Measurements from ENCODE around the gene CENPT.
A peak's percentile ranks its signal among the peaks of the same experiment; 100 is the strongest.

The CENPT gene, protein sequence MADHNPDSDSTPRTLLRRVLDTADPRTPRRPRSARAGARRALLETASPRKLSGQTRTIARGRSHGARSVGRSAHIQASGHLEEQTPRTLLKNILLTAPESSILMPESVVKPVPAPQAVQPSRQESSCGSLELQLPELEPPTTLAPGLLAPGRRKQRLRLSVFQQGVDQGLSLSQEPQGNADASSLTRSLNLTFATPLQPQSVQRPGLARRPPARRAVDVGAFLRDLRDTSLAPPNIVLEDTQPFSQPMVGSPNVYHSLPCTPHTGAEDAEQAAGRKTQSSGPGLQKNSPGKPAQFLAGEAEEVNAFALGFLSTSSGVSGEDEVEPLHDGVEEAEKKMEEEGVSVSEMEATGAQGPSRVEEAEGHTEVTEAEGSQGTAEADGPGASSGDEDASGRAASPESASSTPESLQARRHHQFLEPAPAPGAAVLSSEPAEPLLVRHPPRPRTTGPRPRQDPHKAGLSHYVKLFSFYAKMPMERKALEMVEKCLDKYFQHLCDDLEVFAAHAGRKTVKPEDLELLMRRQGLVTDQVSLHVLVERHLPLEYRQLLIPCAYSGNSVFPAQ

DNA sequence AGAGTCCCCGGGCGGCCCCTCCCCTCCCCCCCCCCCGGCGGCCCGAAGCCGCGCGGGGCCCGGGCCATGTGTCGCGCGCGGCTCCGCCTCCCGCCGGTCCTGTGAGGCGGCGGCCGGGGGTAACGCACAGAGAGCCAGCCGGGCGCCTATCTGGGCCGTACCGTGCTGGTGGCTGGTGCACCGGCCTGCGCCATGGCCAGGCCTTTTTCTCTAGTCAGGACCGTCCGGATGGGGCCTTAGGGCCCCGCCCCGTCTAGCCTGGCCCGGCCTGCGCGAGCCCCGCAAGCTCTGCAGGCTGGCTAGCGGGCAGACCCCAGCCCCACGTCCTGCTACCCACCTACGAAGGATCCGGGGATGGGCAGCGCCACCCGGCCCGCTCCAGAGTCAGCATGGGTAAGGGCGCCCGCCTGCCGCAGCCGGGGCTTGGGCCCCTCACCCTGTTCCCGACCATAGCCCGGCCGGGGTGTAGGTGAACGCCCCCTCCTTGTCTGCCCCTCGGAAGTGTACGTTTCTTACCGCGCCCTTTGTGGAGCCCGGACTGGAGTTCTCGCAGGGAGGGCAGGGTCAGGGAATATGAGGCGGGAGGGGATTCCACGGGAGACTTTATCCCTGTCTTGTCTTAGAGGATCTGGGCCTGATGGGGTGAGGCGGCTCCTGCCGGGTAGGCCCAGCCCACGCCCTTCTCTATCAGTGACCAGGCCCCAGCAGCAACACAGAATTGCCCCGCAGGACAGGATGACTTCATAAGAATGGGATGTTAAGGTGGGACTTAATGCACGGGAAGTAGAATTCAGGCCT lies at the start of gene CENPT:
CENPT (minus strand) TSS at position 630 of the 798 bp plus-strand sequence. CDS start 13,834 bp downstream, outside the sequence.
- peak; percentile 80 for DNase-seq

DNA sequence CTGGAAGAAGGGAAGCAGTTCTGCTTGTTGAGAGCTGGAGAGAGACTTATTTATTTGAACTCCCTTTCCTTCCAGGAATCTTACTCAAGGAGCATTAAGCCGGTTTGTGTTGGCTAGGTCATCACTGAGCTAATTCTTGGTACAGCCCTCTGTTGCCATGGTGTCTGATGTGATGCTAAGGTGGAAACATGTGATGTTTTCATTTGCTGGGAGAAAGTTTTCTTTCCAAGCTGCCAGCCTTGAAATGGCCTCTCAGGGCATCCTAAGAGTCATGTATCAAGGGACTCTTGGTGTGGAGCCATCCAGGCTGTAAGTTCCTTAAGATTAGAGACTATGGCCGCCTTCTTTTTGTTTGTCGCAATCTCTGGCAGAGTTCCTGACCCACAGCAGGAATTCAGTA lies 49.7 kb upstream of the CENPT start:
- DNase-seq: no peak

DNA sequence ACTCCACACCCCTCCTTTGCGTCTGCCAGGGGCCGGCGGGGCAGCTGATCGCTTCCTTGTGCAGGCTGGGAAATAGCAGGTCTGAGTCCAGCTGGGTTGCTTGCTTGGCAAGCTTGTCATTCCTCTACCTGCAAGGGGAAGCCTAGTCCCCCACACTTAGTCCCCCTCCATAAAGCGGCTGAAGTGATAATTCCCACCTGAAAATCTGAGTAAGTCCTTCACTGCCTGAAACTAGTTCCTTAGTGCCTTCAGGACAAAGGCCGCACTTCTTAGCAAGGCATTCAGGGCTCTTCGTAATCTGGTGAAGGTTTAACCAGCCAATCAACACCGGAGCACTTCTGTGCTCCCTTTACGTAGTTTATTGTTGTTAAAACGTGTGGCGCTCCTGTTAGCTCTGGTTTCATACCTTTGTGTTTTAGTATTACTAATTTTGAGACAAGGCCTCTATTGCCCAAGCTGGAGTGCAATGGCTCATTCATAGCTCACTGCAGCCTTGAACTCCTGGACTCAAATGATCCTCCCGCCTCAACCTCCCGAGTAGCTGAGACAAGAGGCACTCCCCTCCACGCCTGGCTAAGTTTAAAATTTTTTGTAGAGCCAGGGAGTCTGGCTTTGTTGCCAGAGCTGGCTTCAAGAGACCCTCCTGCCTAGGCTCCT lies 46.4 kb upstream of the CENPT start:
- DNase-seq: no peak

DNA sequence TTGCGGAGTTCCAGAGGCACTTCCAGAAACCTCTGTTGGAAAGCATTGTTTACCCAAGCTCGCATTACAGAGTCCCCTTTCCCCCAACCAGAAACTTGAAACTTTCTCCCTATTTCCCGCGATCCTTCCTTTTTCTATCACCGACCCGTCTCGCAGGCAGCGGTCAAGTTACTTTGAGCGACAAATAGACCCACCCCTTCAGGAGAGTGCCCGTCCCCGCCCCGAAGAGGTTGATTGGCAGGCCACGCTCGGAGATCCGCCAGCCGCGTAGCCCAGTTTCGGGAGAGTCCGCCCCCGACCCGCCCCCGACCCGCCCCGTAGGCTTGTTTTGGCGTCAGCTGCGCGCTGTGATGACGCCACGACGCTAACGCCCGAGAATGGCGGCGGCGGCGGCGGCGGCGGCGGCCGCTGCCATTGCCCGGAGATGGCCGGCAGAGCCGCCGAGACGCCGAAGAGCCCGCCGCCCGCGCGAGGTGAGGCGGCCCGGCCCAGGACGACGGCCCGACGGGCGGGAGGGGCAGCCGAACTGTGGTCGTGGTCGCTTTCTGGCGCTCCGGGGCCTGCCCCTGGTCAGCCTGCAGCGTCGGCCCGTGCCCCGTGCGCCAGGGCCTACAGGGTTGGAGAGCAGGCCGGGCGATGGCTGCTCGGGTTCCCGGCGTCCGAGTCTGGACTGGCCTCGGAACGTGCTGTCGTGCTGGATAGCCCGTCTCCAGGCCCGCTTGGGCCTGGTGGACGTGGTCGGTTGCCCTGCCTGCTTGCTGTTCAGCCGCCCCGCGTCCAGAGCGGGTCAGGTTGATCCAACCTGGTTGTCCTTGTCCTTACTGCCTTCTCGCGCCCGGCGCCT lies 45.6 kb upstream of the CENPT start, which contains the start of gene PSKH1:
PSKH1 (plus strand) TSS at position 356 of the 844 bp plus-strand sequence. CDS start 15,496 bp downstream, outside the sequence.
- DNase-seq: peak; percentile 95

DNA sequence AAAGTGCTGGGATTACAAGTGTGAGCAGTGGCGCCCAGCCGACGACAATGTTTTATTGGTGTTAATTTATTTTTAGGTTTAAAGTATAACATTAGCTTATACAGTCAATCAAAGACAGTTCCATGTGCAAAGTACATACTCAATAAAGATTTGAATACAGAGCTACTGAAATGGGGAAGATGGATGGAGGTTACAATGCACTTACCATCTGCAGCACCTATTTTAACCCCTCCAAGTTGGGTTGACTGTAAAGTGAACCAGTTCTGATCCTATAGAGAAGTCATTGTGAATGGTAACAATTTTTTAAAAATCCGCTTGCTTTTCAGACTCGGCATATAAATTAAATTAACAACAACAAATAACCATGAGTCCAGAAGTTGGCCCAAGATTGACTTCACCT lies 44.9 kb upstream of the CENPT start:
- no peak for DNase-seq

DNA sequence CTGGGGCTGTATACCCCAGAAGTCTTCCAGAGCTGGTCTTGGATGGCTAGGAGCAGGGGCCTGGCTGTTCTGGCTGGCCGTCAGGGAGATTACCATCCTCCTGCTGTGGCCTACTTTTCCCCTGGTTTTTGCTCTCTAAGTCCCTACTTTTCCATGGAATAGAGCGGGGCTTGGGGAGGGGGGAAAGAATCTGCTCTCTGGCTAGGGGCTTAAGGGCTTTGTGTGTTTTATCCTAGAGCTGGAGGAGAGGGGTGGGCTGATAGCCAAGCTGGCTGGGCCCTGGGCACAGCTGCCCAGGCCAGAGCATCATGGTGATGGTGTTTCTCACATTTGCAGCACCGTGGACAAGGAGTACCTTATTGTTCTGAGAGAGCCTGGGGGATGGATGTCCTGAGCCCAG lies 40.8 kb upstream of the CENPT start:
- no peak for DNase-seq

DNA sequence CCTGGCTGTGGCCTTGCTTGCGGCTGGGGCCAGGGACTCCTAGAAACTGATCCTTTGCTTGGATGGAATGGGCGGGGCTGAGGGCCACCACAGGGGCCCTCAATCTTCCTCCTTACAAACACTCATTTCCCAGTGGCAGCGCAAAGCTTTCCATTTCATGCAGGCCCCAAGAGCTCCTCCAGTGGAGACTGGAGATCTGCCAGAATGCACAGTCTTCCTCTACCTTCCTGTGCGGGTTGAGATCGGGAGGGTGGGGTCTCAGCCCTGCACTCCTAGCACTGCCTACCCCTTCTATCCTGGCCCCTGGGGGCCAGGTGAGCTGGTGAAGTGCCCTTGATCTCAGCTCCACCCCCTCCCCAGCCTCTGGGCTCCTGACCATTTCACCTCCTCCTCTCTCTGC lies 38.9 kb upstream of the CENPT start:
- no peak for DNase-seq

DNA sequence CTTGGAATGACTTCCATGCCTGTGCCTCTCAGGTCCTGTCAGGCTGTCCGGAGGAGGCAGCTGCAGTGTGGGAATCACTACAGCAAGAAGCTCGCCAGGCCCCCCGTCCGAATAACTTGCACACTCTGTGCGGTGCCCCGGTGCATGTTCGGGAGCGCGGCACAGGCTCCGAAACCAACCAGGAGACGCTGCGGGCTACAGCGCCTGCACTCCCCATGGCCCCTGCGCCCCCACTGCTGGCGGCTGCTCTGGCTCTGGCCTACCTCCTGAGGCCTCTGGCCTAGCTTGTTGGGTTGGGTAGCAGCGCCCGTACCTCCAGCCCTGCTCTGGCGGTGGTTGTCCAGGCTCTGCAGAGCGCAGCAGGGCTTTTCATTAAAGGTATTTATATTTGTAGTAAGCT lies 38.5 kb upstream of the CENPT start:
- no peak for DNase-seq

DNA sequence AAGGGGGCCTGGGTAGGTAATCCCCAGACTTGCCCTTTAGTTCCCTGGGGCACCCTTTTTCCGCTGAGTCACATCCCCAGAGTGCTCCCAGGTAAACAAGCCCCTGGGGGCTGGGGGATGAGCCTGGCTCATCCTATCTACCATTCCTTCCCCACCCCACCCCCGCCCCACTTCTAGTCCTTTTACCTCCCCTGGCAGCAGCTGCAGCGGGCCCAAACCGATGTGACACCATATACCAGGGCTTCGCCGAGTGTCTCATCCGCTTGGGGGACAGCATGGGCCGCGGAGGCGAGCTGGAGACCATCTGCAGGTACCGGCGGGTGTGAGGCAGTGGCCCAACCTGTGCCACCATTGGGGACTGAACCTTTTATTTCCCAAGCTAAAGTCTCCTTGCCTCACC lies 38.1 kb upstream of the CENPT start:
- no peak for DNase-seq

DNA sequence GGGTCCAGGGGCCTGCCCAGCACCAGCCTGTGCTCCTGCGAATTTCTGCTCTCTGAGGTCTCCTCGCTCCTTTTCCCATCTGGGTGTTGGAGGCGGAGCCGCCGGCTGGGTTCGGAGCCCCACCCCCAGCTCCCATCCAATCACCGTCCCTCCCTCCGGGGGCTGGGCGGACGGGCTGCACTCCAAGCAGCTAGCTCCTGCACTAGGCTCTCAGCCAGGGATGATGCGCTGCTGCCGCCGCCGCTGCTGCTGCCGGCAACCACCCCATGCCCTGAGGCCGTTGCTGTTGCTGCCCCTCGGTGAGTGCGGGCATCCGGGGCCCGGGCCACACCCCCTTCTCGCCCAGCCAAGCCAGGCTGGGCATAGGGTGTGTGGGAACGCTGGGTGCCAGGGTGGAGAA lies 37.2 kb upstream of the CENPT start, which contains the start of gene NRN1L:
NRN1L (plus strand) TSS at position 202 of the 400 bp plus-strand sequence; CDS start at position 221, 19 bp downstream.
- DNase-seq: peak; percentile 95

DNA sequence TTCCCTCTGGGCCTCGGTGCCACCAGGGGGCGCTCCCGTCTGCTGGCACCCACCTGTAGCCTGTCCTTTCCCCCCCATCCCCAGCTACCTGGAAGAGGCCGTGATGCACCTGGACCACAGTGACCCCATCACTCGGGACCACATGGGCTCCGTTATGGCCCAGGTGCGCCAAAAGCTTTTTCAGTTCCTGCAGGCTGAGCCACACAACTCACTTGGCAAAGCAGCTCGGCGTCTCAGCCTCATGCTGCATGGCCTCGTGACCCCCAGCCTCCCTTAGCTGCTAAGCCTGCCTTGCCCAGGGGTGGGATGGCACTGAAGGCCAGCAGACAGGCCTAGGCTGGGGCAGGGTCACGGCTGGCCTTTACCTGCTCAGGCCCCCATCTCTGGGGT lies 36.4 kb upstream of the CENPT start:
- peak; percentile 37 for DNase-seq

DNA sequence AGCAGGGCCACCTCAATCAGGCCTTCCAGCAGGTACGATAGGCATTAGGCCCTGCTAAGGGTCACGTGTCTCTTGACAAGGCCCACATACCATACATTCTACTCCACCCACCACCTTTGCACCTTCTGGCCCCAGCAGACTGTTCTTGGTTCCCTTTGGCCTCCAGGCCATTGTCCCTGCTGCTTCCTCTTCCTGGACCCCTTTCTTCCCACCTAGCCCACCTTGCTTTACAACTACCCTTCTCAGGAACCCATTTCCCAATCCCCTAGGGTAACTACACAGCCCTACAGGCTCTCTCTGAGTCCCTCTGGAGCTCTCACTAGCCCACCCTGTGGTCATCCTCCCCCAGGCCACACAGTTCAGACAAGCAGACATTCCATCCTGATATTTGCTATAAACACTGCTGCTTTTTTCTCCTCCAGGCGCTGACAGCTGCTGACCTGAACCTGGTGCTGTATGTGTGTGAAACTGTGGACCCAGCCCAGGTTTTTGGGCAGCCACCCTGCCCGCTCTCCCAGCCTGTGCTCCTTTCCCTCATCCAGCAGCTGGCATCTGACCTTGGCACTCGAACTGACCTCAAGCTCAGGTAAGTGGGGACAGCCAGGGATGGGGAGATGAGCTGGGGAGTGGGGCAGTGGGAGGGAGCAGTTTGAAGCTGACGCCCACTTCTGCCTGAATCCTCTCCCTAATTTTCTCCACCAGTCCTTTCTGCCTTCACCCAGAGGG lies 35.8 kb upstream of the CENPT start:
- DNase-seq: no peak

DNA sequence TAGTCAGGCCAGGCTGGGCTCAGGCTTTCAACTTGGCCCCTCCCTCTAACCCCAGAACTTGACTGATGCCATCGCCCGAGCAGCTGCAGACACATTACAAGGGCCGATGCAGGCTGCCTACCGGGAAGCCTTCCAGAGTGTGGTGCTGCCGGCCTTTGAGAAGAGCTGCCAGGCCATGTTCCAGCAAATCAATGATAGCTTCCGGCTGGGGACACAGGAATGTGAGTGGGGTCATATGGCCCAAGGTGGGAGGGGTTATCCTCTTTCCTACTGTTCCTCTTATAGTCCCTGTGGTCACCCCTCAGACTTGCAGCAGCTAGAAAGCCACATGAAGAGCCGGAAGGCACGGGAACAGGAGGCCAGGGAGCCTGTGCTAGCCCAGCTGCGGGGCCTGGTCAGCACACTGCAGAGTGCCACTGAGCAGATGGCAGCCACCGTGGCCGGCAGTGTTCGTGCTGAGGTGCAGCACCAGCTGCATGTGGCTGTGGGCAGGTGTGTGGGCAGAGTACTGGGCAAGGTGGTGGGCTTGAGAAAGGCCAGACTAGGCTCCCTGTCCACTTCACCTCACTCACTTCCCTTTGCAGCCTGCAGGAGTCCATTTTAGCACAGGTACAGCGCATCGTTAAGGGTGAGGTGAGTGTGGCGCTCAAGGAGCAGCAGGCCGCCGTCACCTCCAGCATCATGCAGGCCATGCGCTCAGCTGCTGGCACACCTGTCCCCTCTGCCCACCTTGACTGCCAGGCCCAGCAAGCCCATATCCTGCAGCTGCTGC lies 35.1 kb upstream of the CENPT start:
- no peak for DNase-seq

DNA sequence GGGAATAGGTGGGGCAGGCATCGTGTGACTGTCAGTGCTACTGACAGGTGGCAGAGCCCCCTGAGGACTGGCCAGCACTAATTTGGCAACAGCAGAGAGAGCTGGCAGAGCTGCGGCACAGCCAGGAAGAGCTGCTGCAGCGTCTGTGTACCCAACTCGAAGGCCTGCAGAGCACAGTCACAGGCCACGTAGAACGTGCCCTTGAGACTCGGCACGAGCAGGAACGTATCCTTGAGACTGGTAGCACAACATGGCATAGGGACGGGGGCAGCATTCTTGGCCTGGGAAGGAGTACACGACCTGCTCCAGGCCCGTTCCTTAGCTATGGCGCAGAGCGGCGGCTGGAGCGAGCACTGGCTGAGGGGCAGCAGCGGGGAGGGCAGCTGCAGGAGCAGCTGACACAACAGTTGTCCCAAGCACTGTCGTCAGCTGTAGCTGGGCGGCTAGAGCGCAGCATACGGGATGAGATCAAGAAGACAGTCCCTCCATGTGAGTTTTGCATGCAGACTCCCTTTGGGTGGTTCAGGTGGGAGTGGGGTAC lies 34.2 kb upstream of the CENPT start:
- no peak for DNase-seq

DNA sequence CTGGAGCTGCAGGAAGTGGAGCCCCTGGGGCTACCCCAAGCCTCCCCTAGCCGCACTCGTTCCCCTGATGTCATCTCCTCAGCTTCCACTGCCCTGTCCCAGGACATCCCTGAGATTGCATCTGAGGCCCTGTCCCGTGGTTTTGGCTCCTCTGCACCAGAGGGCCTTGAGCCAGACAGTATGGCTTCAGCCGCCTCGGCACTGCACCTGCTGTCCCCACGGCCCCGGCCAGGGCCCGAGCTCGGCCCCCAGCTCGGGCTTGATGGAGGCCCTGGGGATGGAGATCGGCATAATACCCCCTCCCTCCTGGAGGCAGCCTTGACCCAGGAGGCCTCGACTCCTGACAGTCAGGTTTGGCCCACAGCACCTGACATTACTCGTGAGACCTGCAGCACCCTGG lies 33.1 kb upstream of the CENPT start:
- no peak for DNase-seq

DNA sequence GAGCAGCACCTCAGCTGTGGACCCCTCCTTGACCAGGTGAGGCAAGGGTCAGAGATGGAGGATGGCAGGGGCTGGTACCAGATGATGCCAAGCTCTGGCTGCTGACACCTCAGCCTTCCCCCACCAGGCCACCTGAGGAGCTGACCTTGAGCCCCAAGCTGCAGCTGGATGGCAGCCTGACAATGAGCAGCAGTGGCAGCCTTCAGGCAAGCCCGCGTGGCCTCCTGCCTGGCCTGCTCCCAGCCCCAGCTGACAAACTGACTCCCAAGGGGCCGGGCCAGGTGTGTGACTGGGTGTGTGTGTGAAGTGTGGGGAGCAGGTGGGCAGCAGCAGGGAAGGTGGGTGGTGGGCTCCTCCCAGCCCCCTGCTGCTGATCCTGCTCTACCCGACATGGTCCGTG lies 32.4 kb upstream of the CENPT start:
- no peak for DNase-seq

DNA sequence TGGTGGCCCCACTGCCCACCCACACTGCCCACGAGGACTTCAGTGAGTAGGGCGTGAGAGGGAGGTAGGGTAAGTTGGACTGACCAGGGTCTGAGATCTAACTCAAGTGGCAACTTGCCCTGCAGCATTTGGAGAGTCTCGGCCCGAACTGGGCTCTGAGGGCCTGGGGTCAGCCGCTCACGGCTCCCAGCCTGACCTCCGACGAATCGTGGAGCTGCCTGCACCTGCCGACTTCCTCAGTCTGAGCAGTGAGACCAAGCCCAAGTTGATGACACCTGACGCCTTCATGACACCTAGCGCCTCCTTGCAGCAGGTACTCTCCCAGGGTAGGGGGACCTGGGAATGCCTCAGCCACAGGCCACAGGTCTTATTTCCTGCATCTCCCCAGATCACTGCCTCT lies 32.0 kb upstream of the CENPT start:
- no peak for DNase-seq

DNA sequence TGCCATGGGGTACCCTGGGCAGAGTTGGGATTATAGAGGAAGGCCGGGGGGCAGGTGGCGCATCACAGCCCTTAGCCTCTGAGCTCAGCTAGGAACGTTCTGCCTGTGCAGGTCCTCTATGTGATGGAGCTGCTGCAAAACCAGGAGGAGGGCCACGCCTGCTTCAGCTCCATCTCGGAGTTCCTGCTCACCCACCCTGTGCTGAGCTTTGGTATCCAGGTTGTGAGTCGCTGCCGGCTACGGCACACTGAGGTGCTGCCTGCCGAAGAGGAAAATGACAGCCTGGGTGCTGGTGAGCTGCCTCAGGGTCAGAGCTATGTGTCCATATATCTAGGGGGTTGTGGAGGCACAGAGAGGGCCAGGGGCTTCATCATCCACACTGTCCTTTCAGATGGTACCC lies 31.4 kb upstream of the CENPT start:
- no peak for DNase-seq

DNA sequence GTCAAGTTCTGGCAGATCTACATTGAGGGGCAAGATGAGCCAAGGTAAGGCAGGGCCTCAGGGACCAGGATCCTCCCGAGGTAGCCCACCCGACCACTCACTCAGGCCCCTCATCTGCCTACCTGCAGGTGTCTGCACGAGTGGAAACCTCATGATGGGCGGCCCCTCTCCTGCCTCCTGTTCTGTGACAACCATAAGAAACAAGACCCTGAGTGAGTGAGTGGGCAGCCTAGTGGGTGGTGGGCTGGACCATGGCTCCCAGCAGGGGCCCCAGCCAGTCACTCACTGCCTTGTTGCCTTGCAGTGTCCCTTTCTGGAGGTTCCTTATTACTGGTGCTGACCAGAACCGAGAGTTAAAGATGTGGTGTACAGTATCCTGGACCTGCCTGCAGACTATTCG lies 30.7 kb upstream of the CENPT start:
- no peak for DNase-seq

DNA sequence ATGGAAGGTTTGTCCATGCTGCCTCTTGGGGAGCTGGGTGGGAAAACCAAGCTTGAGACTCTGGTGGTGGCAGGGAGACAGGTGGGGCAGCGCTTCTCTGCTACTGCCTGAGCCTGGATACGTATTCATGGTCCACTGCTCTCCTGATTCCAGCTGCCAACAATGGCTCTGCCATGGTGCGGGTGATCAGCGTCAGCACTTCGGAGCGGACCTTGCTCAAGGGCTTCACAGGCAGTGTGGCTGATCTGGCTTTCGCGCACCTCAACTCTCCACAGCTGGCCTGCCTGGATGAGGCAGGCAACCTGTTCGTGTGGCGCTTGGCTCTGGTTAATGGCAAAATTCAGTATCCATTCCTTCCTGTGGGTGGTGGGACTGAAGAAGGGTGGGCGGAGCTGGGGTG lies 29.6 kb upstream of the CENPT start:
- DNase-seq: no peak
